Osteoblast (primary cell): ENCODE data around the gene RASL11A. TPM values are rescaled to one million over a fixed set of nuclear protein-coding genes. Genes with fewer than 3 reads are reported as not detected.
"Not testable (repeated sequence)": the region's sequence is repeated elsewhere in the genome, so short reads cannot be mapped to it uniquely, and the experiment has no call there.

Experiments used
- DNase-seq: peaks from one replicate; pipeline ENCODE4 v3.0.0; 2011; ENCODE audit warnings: low spot score, mixed read lengths; ENCODE audit not compliant: insufficient read length; ENCODE audit errors: missing footprints
- H2AFZ ChIP-seq: 2 replicates; pipeline ENCODE4 v1.6.0; 2011; ENCODE audit warnings: mild to moderate bottlenecking, low read length
- H3K27ac ChIP-seq: 2 replicates; pipeline ENCODE4 v1.5.1; 2011; ENCODE audit warnings: mild to moderate bottlenecking, low read depth, low read length, moderate library complexity
- H3K27me3 ChIP-seq: 2 replicates; pipeline ENCODE4 v1.6.0; 2012; ENCODE audit warnings: mild to moderate bottlenecking, control low read depth, inconsistent platforms, low read length, moderate library complexity; ENCODE audit not compliant: insufficient read depth
- H3K36me3 ChIP-seq: 2 replicates; pipeline ENCODE4 v1.5.1; 2011; ENCODE audit warnings: mild to moderate bottlenecking, low read length, control low read depth, moderate library complexity; ENCODE audit not compliant: insufficient read depth
- H3K4me1 ChIP-seq: 2 replicates; pipeline ENCODE4 v1.5.1; 2011; ENCODE audit warnings: mild to moderate bottlenecking, low read length, control low read depth, moderate library complexity; ENCODE audit not compliant: insufficient read depth
- H3K4me2 ChIP-seq: 2 replicates; pipeline ENCODE4 v1.6.0; 2011; ENCODE audit warnings: mild to moderate bottlenecking, low read length; ENCODE audit not compliant: insufficient read depth
- H3K4me3 ChIP-seq: fragments of 200-600 bp; sonication (generic); 3 replicates; pipeline ENCODE4 v1.5.1; 2012; ENCODE audit warnings: mild to moderate bottlenecking, low read length, inconsistent platforms; ENCODE audit not compliant: insufficient read depth
- H3K79me2 ChIP-seq: 2 replicates; pipeline ENCODE4 v1.6.0; 2012; ENCODE audit warnings: mild to moderate bottlenecking, low read length, control low read depth, inconsistent platforms; ENCODE audit not compliant: insufficient read depth
- H3K9me3 ChIP-seq: 2 replicates; pipeline ENCODE4 v1.5.1; 2011; ENCODE audit warnings: low read depth, low read length, control low read depth
- H4K20me1 ChIP-seq: 2 replicates; pipeline ENCODE4 v1.6.0; 2012; ENCODE audit warnings: mild to moderate bottlenecking, low read length, control low read depth; ENCODE audit not compliant: insufficient read depth
- total RNA-seq: library from RNA; depleted of rRNA; stranded (reverse); fragments of >200 nt; gene quantifications from 2 replicates; pipeline ENCODE4 v1.2.3, GENCODE V29; 2012
- TF ChIP-seq, protein P1 (sequence below): IDR thresholded peaks from 2 replicates; pipeline ENCODE4 v1.5.1; 2011; ENCODE audit warnings: mild to moderate bottlenecking, low read depth, low read length, moderate library complexity; ENCODE audit errors: extremely low read depth

The RASL11A gene
- total RNA-seq = 8.8 and 11.9 TPM in 2 replicates

DNA sequence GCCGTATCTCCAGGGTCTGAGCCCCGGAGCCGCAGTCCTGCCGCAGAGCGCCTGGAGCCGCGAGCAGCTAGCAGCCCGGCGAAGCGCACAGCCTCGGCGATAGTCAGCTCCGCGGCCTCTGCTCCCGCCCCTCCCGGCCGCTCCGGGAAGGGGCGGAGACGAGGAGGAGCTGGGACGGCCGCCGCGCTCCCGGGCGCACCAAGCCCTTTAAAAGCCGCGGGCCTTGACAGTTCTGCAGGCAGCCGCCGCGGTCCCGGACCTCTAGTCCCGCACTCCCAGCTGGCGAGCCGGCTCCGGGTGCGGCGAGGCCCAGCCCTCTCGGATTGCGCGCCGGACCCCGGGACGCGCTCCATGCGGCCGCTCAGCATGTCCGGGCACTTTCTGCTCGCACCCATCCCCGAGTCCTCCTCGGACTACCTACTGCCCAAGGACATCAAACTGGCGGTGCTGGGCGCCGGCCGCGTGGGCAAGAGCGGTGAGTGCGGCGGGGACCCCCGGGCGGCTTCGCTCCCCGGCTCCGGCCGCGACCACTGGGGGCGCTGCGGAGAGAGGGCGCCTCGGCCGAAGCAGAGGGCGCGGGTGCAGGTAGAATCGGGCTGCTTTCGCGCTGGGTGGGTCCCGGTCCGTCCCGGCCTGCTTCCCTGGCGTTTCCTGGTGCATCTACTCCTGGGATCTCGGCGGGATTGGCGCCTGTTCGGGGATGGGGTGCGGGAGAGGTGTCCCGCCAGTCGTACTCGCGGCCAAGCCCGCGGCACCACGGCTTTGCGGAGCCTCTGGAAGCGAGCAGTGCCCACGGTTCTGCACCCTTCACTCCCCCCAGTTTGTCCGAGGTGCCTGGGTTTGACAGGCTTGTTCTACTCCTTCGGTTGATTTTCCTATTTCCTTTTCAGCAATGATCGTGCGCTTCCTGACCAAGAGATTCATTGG lies at the start of gene RASL11A:
TSS of gene RASL11A (plus strand) at position 237 of the 927 bp plus-strand sequence. CDS start at position 352, 115 bp downstream.
- Histone ChIP-seq H3K4me1 (peaks cover 36% of the 10 kb centered on the region), H3K36me3 (no peaks in the 10 kb centered on the region), H3K79me2 (no peaks in the 10 kb centered on the region), H3K4me3 (peak within 1 kb of the TSS; percentile 86), H3K27me3 (no peaks in the 10 kb centered on the region), H3K9me3 (no peaks in the 10 kb centered on the region), H2AFZ (peak within 1 kb of the TSS; percentile 79), H3K4me2 (peak within 1 kb of the TSS; percentile 91), H4K20me1 (peaks cover 3% of the 10 kb centered on the region), H3K27ac (peak within 1 kb of the TSS; percentile 63)
- peak; percentile 96 for DNase-seq
- TF ChIP-seq, protein P1, sequence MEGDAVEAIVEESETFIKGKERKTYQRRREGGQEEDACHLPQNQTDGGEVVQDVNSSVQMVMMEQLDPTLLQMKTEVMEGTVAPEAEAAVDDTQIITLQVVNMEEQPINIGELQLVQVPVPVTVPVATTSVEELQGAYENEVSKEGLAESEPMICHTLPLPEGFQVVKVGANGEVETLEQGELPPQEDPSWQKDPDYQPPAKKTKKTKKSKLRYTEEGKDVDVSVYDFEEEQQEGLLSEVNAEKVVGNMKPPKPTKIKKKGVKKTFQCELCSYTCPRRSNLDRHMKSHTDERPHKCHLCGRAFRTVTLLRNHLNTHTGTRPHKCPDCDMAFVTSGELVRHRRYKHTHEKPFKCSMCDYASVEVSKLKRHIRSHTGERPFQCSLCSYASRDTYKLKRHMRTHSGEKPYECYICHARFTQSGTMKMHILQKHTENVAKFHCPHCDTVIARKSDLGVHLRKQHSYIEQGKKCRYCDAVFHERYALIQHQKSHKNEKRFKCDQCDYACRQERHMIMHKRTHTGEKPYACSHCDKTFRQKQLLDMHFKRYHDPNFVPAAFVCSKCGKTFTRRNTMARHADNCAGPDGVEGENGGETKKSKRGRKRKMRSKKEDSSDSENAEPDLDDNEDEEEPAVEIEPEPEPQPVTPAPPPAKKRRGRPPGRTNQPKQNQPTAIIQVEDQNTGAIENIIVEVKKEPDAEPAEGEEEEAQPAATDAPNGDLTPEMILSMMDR = peak; percentile 71

DNA sequence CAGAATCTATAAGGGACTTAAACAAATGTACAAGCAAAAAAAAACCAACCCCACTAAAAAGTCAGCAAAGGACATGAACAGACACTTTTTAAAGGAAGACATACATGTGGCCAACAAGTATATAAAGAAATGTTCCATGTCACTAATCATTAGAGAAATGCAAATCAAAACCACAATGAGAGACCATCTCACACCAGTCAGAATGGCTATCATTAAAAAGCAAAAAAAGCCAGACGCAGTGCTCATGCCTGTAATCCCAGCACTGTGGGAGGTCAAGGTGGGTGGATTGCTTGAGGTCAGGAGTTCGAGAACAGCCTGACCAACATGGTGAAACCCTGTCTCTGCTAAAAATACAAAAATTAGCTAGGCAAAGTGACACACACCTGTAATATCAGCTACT lies 48.5 kb upstream of the RASL11A start:
- H3K79me2 ChIP-seq, H3K36me3 ChIP-seq, H3K27me3 ChIP-seq, DNase-seq, H4K20me1 ChIP-seq, H3K4me3 ChIP-seq, H3K9me3 ChIP-seq, H3K27ac ChIP-seq, H3K4me1 ChIP-seq, H3K4me2 ChIP-seq, H2AFZ ChIP-seq: not testable (repeated sequence)

- Histone ChIP-seq H3K27ac (no peak overlapping the region), H4K20me1 (no peaks in the 10 kb centered on the region), H3K4me1 (no peaks in the 10 kb centered on the region), H3K36me3 (no peaks in the 10 kb centered on the region), H3K4me2 (no peak overlapping the region), H2AFZ (no peak overlapping the region), H3K79me2 (no peaks in the 10 kb centered on the region), H3K9me3 (peaks cover 1% of the 10 kb centered on the region), H3K4me3 (no peak overlapping the region), H3K27me3 (no peaks in the 10 kb centered on the region)
- DNase-seq = no peak
- TF ChIP-seq, protein P1 = no peak
These were observed 43.6 kb upstream of the RASL11A start for GRCh38 chr13:27226991-27227390.

DNA sequence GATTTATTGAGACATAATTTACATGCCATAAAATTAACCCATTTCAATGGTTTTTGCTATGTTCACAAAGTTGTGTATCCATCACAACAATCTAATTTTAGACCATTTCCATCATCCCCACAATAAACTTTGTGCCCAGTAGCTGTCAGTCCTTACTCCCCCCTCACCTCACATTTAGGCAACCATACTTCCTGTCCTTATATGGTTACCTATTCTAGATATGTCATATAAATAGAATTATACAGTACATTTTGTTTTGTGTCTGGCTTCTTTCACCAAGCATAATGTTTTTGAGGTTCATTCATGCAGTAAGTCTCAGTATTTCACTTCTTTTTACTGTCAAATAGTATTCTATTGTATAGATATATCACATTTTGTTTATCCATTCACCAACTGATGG lies 42.5 kb upstream of the RASL11A start:
- Histone ChIP-seq H3K9me3 (peaks cover 4% of the 10 kb centered on the region), H3K27ac (no peak overlapping the region), H2AFZ (no peak overlapping the region), H3K36me3 (no peaks in the 10 kb centered on the region), H3K27me3 (no peaks in the 10 kb centered on the region), H3K79me2 (no peaks in the 10 kb centered on the region), H4K20me1 (no peaks in the 10 kb centered on the region), H3K4me1 (no peaks in the 10 kb centered on the region), H3K4me2 (no peak overlapping the region), H3K4me3 (no peak overlapping the region)
- DNase-seq = no peak
- TF ChIP-seq, protein P1 = no peak
